Measurements from ENCODE around the gene PINK1.

The PINK1 gene

GRCh38 chr1:20612221-20612746 lies 21.0 kb upstream of the PINK1 start:
- no peak for DNase-seq (ENCODE audit: low spot score)
- TF ChIP-seq CTCF (IDR thresholded peaks at IDR 0.05; ENCODE audit: extremely low read depth, missing control alignments), result no peak

GRCh38 chr1:20614131-20614579 lies 19.1 kb upstream of the PINK1 start:
- DNase-seq (ENCODE audit: low spot score), result no peak
- TF ChIP-seq CTCF (IDR thresholded peaks at IDR 0.05; ENCODE audit: extremely low read depth, missing control alignments), result no peak

GRCh38 chr1:20615946-20616846 lies 17.1 kb upstream of the PINK1 start:
- no peak for TF ChIP-seq CTCF (IDR thresholded peaks at IDR 0.05; ENCODE audit: extremely low read depth, missing control alignments)
- peak; percentile 46 for DNase-seq (ENCODE audit: low spot score)

- no peak for DNase-seq (ENCODE audit: low spot score)
- no peak for TF ChIP-seq CTCF (IDR thresholded peaks at IDR 0.05; ENCODE audit: extremely low read depth, missing control alignments)
Measured at GRCh38 chr1:20616847-20617487, 16.3 kb upstream of the PINK1 start.

- no peak for TF ChIP-seq CTCF (IDR thresholded peaks at IDR 0.05; ENCODE audit: extremely low read depth, missing control alignments)
- DNase-seq (ENCODE audit: low spot score), result no peak
Measured at GRCh38 chr1:20618550-20618949, 14.7 kb upstream of the PINK1 start.

- no peak for DNase-seq (ENCODE audit: low spot score)
- TF ChIP-seq CTCF (IDR thresholded peaks at IDR 0.05; ENCODE audit: extremely low read depth, missing control alignments), result no peak
Measured at GRCh38 chr1:20619999-20620398, 13.3 kb upstream of the PINK1 start.

GRCh38 chr1:20621012-20621411 lies 12.2 kb upstream of the PINK1 start:
- no peak for TF ChIP-seq CTCF (IDR thresholded peaks at IDR 0.05; ENCODE audit: extremely low read depth, missing control alignments)
- no peak for DNase-seq (ENCODE audit: low spot score)
